NCI-H510A (cell line): Measurements from ENCODE around the gene IL15.
"Not testable (repeated sequence)": the region's sequence is repeated elsewhere in the genome, so short reads cannot be mapped to it uniquely, and the experiment has no call there.

Source experiments
- DNase-seq: peaks from one replicate; lab custom pipeline; 2025; lab: John Stamatoyannopoulos, UW

Gene IL15

GRCh38 chr4:141647966-141648365, 11.6 kb downstream of the IL15 start:
- no peak for DNase-seq

- DNase-seq: no peak
These were observed 15.9 kb downstream of the IL15 start for GRCh38 chr4:141652161-141652778.

GRCh38 chr4:141654098-141654497, 17.7 kb downstream of the IL15 start:
- DNase-seq: no peak

- DNase-seq: no peak
These were observed 19.6 kb downstream of the IL15 start for GRCh38 chr4:141656031-141656430.

GRCh38 chr4:141657550-141658250, 21.3 kb downstream of the IL15 start:
- no peak for DNase-seq

GRCh38 chr4:141658309-141658708, 21.9 kb downstream of the IL15 start:
- DNase-seq: no peak

- DNase-seq: no peak
These were observed 23.2 kb downstream of the IL15 start for GRCh38 chr4:141659539-141659938.

- DNase-seq: no peak
These were observed 24.5 kb downstream of the IL15 start for GRCh38 chr4:141660880-141661279.

GRCh38 chr4:141668200-141668910, 32.0 kb downstream of the IL15 start:
- DNase-seq: no peak

- DNase-seq: no peak
These were observed 33.1 kb downstream of the IL15 start for GRCh38 chr4:141669501-141669900.

GRCh38 chr4:141675384-141675783, 39.0 kb downstream of the IL15 start:
- DNase-seq: no peak

GRCh38 chr4:141676087-141676670, 39.8 kb downstream of the IL15 start:
- no peak for DNase-seq

GRCh38 chr4:141680060-141680459, 43.7 kb downstream of the IL15 start:
- no peak for DNase-seq

- no peak for DNase-seq
These were observed 48.4 kb downstream of the IL15 start for GRCh38 chr4:141684785-141685184.

GRCh38 chr4:141686146-141686775, 49.9 kb downstream of the IL15 start:
- no peak for DNase-seq

GRCh38 chr4:141686879-141687278, 50.5 kb downstream of the IL15 start:
- DNase-seq: no peak

- DNase-seq: not testable (repeated sequence)
These were observed 53.4 kb downstream of the IL15 start for GRCh38 chr4:141689726-141690296.

GRCh38 chr4:141691247-141691646, 54.9 kb downstream of the IL15 start:
- not testable (repeated sequence) for DNase-seq

- no peak for DNase-seq
These were observed 55.7 kb downstream of the IL15 start for GRCh38 chr4:141692081-141692480.

- DNase-seq: no peak
These were observed 60.7 kb downstream of the IL15 start for GRCh38 chr4:141697116-141697515.

- no peak for DNase-seq
These were observed 66.2 kb downstream of the IL15 start for GRCh38 chr4:141702472-141703182.
